Measurements from ENCODE around the gene DNAJB11. TPM values are rescaled to one million over a fixed set of nuclear protein-coding genes. Genes with fewer than 3 reads are reported as not detected.

DNAJB11 gene
- total RNA-seq, 4 donors from 2014 or later = 24.7 to 32.1 (median 26.4) TPM

GRCh38 chr3:186544281-186544680 is 26.2 kb upstream of the DNAJB11 start, which contains the start of gene CRYGS:
Gene CRYGS, minus strand, starts transcription at chr3:186544380. Its CDS starts 54 bp downstream, at chr3:186544326.
- H3K4me3 ChIP-seq (ENCODE audit: low read depth, poor library complexity, severe bottlenecking) = no peak within 1 kb of the TSS
- intact Hi-C loops (cut with DNase I; ENCODE audit: low total_unique reads) = loop anchor here (5.0 to 10.0 kb wide), 2 partner anchors 289 to 557 kb away; no protein-coding TSS in a partner anchor
- DNase-seq (ENCODE audit: low spot score in 2 of 2) = no peak
- WGBS, 2 donors = 62 to 70% methylated on average over 2 of the region's 2 CpGs
- TF ChIP-seq, protein P1, sequence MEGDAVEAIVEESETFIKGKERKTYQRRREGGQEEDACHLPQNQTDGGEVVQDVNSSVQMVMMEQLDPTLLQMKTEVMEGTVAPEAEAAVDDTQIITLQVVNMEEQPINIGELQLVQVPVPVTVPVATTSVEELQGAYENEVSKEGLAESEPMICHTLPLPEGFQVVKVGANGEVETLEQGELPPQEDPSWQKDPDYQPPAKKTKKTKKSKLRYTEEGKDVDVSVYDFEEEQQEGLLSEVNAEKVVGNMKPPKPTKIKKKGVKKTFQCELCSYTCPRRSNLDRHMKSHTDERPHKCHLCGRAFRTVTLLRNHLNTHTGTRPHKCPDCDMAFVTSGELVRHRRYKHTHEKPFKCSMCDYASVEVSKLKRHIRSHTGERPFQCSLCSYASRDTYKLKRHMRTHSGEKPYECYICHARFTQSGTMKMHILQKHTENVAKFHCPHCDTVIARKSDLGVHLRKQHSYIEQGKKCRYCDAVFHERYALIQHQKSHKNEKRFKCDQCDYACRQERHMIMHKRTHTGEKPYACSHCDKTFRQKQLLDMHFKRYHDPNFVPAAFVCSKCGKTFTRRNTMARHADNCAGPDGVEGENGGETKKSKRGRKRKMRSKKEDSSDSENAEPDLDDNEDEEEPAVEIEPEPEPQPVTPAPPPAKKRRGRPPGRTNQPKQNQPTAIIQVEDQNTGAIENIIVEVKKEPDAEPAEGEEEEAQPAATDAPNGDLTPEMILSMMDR (IDR thresholded peaks at IDR 0.05) = no peak
- TF ChIP-seq POLR2A (IDR thresholded peaks at IDR 0.05) = no peak

- intact Hi-C loops (cut with DNase I; ENCODE audit: low total_unique reads) = loop anchor here (10.0 kb wide), 1 partner anchor 295 kb away; no protein-coding TSS in a partner anchor
- WGBS, 2 donors = 95 to 97% methylated on average over 3 of the region's 3 CpGs
Measured at GRCh38 chr3:186549497-186549896, 21.0 kb upstream of the DNAJB11 start.

GRCh38 chr3:186551387-186551786 is 19.1 kb upstream of the DNAJB11 start:
- DNase-seq (ENCODE audit: low spot score in 2 of 2) = no peak
- WGBS, 2 donors = 91% methylated on average over 6 of the region's 6 CpGs
- no peak overlapping the region for H3K4me3 ChIP-seq (ENCODE audit: low read depth, poor library complexity, severe bottlenecking)
- TF ChIP-seq, protein P1 (IDR thresholded peaks at IDR 0.05) = no peak
- TF ChIP-seq POLR2A (IDR thresholded peaks at IDR 0.05) = no peak
- intact Hi-C loops (cut with DNase I; ENCODE audit: low total_unique reads) = no loop called here

More at GRCh38 chr3:186549497-186549896, 21.0 kb upstream of the DNAJB11 start:
- TF ChIP-seq, protein P1 (IDR thresholded peaks at IDR 0.05) = no peak
- no peak for TF ChIP-seq POLR2A (IDR thresholded peaks at IDR 0.05)
- H3K4me3 ChIP-seq (ENCODE audit: low read depth, poor library complexity, severe bottlenecking) = no peak overlapping the region
- no peak for DNase-seq (ENCODE audit: low spot score in 2 of 2)

DNA sequence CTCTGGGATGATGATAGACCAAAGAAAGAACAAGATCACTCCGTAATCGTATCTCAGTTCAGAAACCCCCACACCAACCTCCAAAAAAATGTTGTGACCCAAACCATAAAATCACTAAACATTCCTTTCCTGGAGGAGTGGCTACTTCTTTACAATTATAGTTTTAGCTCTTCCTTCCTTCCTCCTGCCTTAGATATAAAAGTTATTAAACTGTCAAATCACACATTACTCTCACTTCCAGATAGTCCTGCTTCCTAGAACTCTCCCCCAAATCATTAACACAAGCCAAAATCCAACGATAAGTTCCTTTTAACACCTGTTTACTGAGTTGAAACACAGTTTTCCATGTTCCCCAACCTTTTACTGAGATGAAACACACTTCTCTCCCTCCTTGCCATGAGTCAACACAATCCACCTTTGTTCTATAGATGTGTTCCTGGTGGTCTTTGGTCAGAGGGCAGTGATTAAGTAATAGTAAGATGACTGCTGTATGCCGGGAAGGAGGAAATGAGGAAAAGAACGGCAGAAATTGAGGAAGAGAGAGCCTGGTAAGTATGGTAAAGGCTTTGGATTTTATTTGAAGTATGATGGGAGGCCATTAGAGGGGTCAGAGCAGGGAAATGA is 18.0 kb upstream of the DNAJB11 start:
- no peak for DNase-seq (ENCODE audit: low spot score in 2 of 2)
- 80 to 81% methylated on average over 5 of the region's 5 CpGs for WGBS, 2 donors
- intact Hi-C loops (cut with DNase I; ENCODE audit: low total_unique reads) = no loop called here
- no peak overlapping the region for H3K4me3 ChIP-seq (ENCODE audit: low read depth, poor library complexity, severe bottlenecking)
- no peak for TF ChIP-seq POLR2A (IDR thresholded peaks at IDR 0.05)
- TF ChIP-seq, protein P1 (IDR thresholded peaks at IDR 0.05) = no peak

- no peak for DNase-seq (ENCODE audit: low spot score in 2 of 2)
- intact Hi-C loops (cut with DNase I; ENCODE audit: low total_unique reads) = no loop called here
- H3K4me3 ChIP-seq (ENCODE audit: low read depth, poor library complexity, severe bottlenecking) = no peak overlapping the region
- no peak for TF ChIP-seq POLR2A (IDR thresholded peaks at IDR 0.05)
- TF ChIP-seq, protein P1 (IDR thresholded peaks at IDR 0.05) = no peak
Measured at GRCh38 chr3:186564586-186564985, 5.9 kb upstream of the DNAJB11 start.

DNA sequence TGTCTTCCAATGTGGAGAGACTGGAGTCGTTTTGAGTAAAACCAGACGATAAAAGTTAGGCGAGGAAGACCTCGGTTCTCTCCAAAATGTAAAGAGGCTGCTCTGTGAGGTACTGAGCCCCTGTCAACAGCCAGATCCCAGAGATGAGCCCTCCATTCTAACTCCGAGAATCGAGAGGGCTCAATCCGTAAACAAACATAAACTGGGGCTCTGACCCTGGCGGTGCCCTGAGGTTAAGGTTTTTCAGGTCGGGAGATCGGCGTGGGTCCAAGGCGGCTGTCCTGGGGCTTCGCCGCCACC is 3.8 kb upstream of the DNAJB11 start:
- WGBS, 2 donors = 0 to 2% methylated on average over 8 to 14 of the region's 14 CpGs
- no peak for TF ChIP-seq POLR2A (IDR thresholded peaks at IDR 0.05)
- TF ChIP-seq, protein P1 (IDR thresholded peaks at IDR 0.05) = no peak
- no peak for DNase-seq (ENCODE audit: low spot score in 2 of 2)
- intact Hi-C loops (cut with DNase I; ENCODE audit: low total_unique reads) = no loop called here
- peak overlapping the region; percentile 82 for H3K4me3 ChIP-seq (ENCODE audit: low read depth, poor library complexity, severe bottlenecking)

Measured in lower leg skin (tissue), 4 donors.